NCI-H748 (cell line): ENCODE results near the gene NUCKS1.

Source experiments
- DNase-seq: peaks from one replicate; lab custom pipeline; 2025; ENCODE audit not compliant: unreplicated experiment; lab: John Stamatoyannopoulos, UW

Gene NUCKS1

GRCh38 chr1:205772607-205773032 lies 22.6 kb upstream of the NUCKS1 start:
- DNase-seq = no peak

DNA sequence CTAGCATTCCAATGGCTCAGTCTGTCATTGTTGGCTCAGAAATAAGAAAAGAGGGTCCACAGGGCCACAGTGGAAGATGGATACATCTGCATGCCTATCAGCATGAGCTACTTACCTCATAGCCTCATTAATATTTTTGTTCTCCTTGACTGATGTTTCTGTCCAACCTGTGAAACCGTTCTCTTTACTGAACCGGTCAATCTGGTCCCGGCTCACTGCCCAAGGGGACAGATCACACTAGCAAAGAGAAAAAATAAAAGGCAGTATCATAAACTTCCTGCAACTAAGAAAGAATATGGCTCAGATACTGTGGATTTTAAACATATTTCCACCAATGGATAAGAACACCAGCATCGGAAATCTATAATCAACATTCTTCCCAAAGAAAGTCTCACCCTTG lies 20.6 kb upstream of the NUCKS1 start:
- no peak for DNase-seq

GRCh38 chr1:205769641-205770365 lies 19.8 kb upstream of the NUCKS1 start:
- DNase-seq = no peak

DNA sequence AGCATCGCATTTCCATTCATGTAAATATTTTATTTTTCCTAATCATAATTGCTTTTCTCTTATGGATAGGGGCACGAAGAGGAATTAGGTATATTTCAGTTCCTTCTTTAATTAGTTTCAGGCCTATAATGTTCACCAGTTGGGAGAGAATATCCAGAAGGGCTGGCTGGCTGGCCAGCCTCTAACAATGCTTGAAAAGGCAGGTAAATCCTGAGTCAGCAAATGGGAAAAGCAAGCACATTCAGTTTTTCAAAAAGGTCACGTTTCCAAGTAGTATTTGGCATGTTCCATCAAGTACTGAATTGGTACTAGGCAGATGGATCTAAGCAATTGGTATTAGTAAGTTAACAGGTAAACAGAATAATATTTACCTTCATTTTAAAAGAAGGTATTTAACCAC lies 17.3 kb upstream of the NUCKS1 start:
- DNase-seq = no peak

- DNase-seq = no peak
Measured at GRCh38 chr1:205766570-205766969, 16.6 kb upstream of the NUCKS1 start.

DNA sequence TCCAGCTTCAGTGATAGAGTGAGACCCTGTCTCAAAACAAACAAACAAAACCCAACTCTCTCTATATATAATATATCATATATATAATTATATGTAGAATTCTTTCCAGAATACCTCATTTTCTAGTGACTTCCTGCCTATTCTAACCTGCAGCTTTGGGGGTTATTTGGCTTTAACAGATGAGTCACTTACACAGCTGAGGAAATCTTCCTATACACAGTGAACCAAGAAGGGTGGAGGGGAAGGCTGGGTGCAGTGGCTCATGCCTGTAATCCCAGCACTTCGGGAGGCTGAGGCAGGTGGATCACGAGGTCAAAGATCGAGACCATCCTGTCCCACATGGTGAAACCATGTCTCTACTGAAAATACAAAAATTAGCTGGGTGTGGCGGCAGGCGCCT lies 16.1 kb upstream of the NUCKS1 start:
- no peak for DNase-seq

DNA sequence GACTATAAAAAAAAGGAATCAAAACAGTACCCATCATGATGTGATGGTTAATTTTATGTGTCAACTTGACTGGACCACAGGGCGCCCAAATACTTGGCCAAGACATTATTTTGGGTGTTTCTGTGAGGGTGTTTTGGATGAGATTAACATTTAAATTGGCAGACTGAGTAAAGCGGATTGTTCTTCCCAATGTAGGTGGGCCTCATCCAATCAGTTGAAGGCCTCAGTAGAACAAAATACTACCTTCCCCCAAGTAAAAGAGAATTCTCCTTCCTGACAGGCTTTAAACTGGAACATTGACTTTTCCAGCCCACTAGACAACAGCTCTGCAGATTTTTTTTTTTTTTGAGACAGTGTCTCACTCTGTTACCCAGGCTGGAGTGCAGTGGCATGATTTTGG lies 14.6 kb upstream of the NUCKS1 start:
- DNase-seq = no peak

DNA sequence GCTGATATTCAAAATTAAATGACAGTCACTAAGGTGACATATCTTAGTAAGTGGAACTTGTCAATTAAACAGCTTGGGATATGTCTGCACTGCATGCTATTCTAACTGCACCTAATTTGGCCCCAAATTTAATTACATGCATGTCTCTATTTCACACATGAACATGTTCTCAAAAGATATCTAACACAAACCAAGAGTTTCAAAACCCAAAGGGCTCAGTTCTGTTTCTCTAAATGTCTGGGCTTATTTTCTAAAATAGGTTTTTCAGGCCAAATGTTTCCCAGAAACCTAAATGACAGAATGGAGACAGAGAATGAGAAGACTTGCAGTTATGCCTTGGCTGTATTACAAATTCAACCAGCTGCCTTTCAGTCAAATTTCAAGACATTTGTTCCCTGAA lies 14.0 kb upstream of the NUCKS1 start:
- no peak for DNase-seq

GRCh38 chr1:205760606-205761005 lies 10.6 kb upstream of the NUCKS1 start:
- no peak for DNase-seq

DNA sequence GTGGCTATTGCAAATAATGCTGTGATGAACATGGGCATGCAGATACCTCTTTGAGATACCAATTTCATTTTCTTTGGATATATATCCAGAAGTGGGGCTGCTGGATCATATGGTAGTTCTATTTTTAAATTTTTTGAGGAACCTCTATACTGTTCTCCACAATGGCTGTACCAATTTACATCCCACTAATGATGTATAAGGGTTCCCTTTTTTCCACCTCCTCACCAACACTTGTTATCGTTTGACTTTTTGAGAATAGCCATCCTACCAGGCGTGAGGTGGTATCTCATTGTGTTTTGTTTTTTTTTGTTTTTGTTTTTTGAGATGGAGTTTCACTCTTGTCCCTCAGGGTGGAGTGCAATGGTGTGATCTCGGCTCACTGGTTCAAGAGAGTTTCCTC lies 6.6 kb upstream of the NUCKS1 start:
- no peak for DNase-seq

DNA sequence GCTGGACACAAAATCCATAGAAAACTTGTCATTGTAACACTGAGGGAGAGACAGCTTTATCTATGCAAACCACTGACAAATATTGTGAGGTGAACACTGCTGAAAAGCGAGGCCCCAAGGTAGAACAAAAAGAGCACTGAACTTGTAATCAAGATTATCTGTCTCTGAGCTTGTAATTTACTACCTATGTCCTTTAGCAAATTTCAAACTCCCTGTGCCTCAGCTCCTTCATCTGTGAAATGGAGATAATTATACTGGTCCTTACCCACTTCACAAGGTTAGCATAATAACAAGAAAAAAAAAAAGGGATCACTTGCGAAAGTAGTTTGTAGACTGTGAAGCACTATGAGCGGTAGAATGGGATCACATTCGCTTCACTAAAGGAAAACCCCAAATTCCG lies 4.9 kb upstream of the NUCKS1 start:
- DNase-seq = no peak

DNA sequence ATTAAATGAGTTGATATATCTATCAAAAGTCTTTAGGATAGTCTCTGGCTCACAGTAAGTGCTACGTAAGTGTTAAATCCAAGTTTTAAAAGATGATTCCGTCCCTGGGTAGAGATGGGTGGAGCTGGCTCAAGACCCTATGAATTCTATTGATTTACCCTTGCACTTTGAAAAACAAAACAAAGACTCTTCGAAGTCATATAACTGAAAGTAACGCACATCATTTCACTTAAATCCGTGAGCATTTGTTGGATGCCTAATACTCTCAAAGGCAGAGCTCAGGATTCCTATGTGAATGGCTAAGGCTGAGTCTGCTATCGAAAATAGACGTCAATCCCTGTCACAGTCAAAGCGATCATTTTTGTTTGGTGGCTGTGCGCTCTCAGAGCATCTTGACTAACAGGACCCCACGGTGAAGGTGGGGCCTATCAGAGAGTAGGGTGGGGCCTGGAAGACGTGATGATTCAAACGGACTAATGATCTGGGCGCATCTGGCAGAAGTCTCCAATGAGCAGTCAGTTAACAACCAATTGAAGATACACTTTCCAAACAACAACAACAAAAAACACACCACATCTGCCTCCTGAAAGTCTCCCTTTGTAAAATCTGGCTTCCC lies 1.2 kb upstream of the NUCKS1 start:
- peak; percentile 6 for DNase-seq

DNA sequence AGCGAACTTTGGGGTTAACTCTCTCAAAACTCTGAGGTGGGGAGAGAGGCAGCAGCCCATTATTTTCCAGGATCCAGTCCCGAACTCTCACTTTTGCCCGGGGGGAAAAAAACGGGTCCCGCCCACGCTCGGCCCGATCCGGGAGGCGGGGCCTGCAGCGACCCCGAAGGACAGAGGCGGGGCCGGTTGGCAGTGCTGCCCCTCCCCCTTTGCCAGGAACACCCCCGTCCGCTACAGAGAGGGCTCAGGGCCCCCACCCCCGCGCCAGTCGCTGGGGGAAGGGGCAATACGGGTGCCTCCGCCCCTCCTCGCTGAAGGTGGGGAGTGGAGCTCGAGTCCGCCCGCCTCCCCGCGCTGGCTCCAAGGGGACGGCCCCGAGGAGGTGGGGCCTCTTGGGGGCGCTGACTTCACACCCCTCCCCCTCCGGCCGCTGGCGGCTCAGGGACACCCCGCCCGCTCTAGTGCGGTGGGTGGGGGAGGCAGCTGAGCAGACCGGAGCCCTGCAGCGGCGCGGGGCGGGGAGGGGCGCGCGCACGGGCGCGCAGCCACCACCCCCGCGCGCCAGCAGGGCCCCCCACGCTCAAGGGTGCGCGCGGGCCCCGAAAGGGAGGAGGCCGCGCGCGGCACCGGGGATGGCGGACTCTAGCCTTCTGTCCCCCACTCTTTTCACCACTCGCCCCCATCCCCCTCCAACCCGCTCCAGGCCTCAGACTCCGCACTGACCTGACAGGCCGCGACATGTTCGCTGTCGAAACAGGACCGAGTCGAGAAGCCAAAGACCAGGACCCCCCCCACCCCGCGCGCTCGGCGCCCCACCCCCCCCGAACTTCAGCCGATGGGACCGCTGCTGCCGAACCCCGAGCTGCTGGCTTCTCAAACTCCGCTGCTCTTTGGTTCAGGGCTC lies 496 bp downstream of the NUCKS1 start:
- peak; percentile 95 for DNase-seq

- DNase-seq = peak; percentile 62
Measured at GRCh38 chr1:205748403-205749233, 1.4 kb downstream of the NUCKS1 start.

GRCh38 chr1:205746757-205747412 lies 3.1 kb downstream of the NUCKS1 start:
- DNase-seq = no peak

- no peak for DNase-seq
Measured at GRCh38 chr1:205744403-205744802, 5.6 kb downstream of the NUCKS1 start.

DNA sequence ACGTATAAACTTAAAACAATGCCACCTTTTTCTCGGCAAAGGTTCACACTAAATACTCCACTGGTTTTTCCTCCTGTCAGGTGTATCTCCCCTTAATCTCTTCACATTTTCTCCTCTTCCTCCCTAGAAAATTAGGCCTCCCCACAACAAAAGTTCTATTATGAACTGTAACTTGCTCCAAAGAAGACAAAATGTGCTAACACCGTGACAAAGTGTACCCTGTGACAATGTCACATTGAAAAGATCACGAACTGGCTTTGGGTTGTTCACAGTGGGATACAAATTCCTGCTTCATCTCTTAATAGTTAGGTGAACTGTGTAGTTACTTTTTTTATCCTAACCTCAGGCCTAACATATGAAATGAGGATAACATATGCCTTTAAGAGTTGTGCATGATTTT lies 6.0 kb downstream of the NUCKS1 start:
- DNase-seq = no peak

DNA sequence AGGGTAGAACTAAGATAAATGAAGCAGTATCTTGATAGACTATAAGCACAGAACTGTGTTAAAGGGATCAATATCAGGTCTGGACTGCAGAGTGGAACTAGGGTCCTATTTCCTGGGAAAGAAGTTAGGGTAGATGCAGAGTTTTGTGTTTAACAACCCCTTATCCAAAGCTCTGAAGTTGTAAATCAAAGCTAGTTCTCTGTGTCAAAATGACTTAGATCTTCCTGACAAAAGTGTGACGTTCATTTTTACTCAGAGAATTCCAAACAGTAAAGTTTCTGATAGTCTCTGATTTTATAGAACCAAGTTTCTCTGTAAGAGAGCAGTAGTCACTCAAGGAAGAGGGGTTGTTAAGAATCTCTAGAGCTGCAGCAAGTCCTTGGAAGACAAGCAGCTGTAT lies 8.3 kb downstream of the NUCKS1 start:
- DNase-seq = no peak

GRCh38 chr1:205739348-205740160 lies 10.4 kb downstream of the NUCKS1 start:
- DNase-seq = no peak

GRCh38 chr1:205735218-205735617 lies 14.8 kb downstream of the NUCKS1 start:
- DNase-seq = no peak
